Caco-2 (cell line): Measurements from ENCODE around the gene GALNS. TPM values are rescaled to one million over a fixed set of nuclear protein-coding genes. Genes with fewer than 3 reads are reported as not detected.
A peak's percentile ranks its signal among the peaks of the same experiment; 100 is the strongest.

Source experiments
- BruUV-seq: library from RNA; stranded (reverse); fragments of 400-500 nt; replicated peaks from 2 replicates; lab custom pipeline; 2021; lab: Mats Ljungman, UMichigan
- CTCF ChIA-PET: fragments of 300-600 bp; sonication (Branson Sonifier 250); formaldehyde crosslinking; loops from one replicate; lab custom pipeline; 2022; ENCODE audit warnings: antibody characterized with exemption; lab: Charles Lee
- POLR2A ChIA-PET: fragments of 300-600 bp; sonication (Branson Sonifier 250); formaldehyde crosslinking; loops from one replicate; lab custom pipeline; 2022; ENCODE audit warnings: antibody characterized with exemption; lab: Charles Lee
- DNase-seq, 2 experiments: peaks; one replicate each; pipeline versions ENCODE4 v3.0.0 to v3.0.0-alpha.2; 2020 to 2022
- H3K27me3 ChIP-seq: replicated peaks from 2 replicates; pipeline ENCODE4 v1.6.0; 2011; ENCODE audit warnings: low read length; ENCODE audit not compliant: control insufficient read depth, insufficient read depth
- H3K36me3 ChIP-seq: 2 replicates; pipeline ENCODE4 v1.5.1; 2011; ENCODE audit warnings: low read length; ENCODE audit not compliant: control insufficient read depth, insufficient read depth
- H3K4me1 ChIP-seq: fragments of 250-450 bp; sonication (Bioruptor Pico); 2 replicates; pipeline ENCODE4 v1.5.1; 2020; ENCODE audit warnings: mild to moderate bottlenecking
- H3K4me3 ChIP-seq: 2 replicates; pipeline ENCODE4 v1.5.1; 2011; ENCODE audit warnings: low read depth, mild to moderate bottlenecking, control low read depth, low read length
- H3K9me3 ChIP-seq: fragments of 250-450 bp; sonication (Bioruptor Pico); 2 replicates; pipeline ENCODE4 v1.5.1; 2020; ENCODE audit warnings: mild to moderate bottlenecking, moderate library complexity
- H3K27ac Mint-ChIP-seq: one replicate; pipeline ENCODE4 v1.8.0; 2022; ENCODE audit warnings: mixed read lengths; ENCODE audit not compliant: unreplicated experiment
- H3K27me3 Mint-ChIP-seq: one replicate; pipeline ENCODE4 v1.8.0; 2022; ENCODE audit warnings: mixed read lengths; ENCODE audit not compliant: insufficient read depth, unreplicated experiment
- H3K36me3 Mint-ChIP-seq: one replicate; pipeline ENCODE4 v1.8.0; 2022; ENCODE audit warnings: mild to moderate bottlenecking, mixed read lengths; ENCODE audit not compliant: insufficient read depth, unreplicated experiment
- H3K4me1 Mint-ChIP-seq: one replicate; pipeline ENCODE4 v1.8.0; 2022; ENCODE audit warnings: low read depth, mixed read lengths; ENCODE audit not compliant: unreplicated experiment
- H3K4me3 Mint-ChIP-seq: one replicate; pipeline ENCODE4 v1.8.0; 2022; ENCODE audit warnings: mild to moderate bottlenecking, moderate library complexity, mixed read lengths; ENCODE audit not compliant: unreplicated experiment
- H3K9me3 Mint-ChIP-seq: one replicate; pipeline ENCODE4 v1.8.0; 2022; ENCODE audit warnings: mixed read lengths; ENCODE audit not compliant: unreplicated experiment
- intact Hi-C: fragments of 100-400 bp; cut with micrococcal nuclease; formaldehyde crosslinking; loops from one replicate; pipeline ENCODE4 v1.10.0; 2022; ENCODE audit not compliant: unreplicated experiment
- total RNA-seq: library from RNA; stranded (reverse); gene quantifications from 2 replicates; pipeline ENCODE4 v1.2.3, GENCODE V29; 2022
- TF ChIP-seq, protein P1 (sequence below), 2 experiments: fragments of 200-600 bp in 1 of 2; IDR thresholded peaks; 1 replicate in 1 of 2; 2 replicates in 1 of 2; pipeline versions ENCODE4 v1.5.1 to v1.8.0; 2011 to 2022; ENCODE audit warnings: antibody characterized with exemption in 1 of 2, control low read depth in 1 of 2, inconsistent platforms in 1 of 2, low read depth in 1 of 2, low read length in 1 of 2, mild to moderate bottlenecking in 1 of 2, moderate library complexity in 1 of 2; ENCODE audit not compliant: insufficient read depth in 1 of 2, severe bottlenecking in 1 of 2, unreplicated experiment in 1 of 2

The GALNS gene
- total RNA-seq, 1 experiment from 2014 or later = 57.8 TPM

DNA sequence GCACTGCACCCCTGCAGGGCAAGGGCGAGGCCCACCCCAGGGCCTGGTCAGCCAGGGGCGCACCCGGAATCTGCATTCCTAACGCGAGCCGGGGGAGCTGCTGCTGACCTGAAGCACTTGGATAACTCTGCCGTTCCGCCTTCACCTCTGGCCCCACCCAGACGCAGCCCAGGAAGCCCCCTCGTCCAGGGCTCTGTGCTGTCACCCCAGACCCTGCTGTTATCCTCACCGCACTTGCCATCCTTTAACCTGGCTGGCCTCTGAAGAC, 23.0 kb upstream of the GALNS start:
- H3K27me3 ChIP-seq = no peaks in the 10 kb centered on the region; the same call in 1 of the 2 replicates
- Mint-ChIP-seq H3K4me1 (no peaks in the 10 kb centered on the region), H3K4me3 (no peak overlapping the region), H3K27ac (no peak overlapping the region), H3K36me3 (no peaks in the 10 kb centered on the region), H3K9me3 (no peaks in the 10 kb centered on the region), H3K27me3 (peaks cover 10% of the 10 kb centered on the region)
- intact Hi-C loops = no loop called here
- H3K4me1 ChIP-seq = peaks cover 18% of the 10 kb centered on the region
- H3K9me3 ChIP-seq = no peaks in the 10 kb centered on the region
- no TSS peak for BruUV-seq
- ChIA-PET POLR2A (no interaction called here), CTCF (interaction anchor here (0.5 to 1.5 kb wide), 2 partner anchors 8 to 21 kb away, joined by 3 to 4 read pairs; no protein-coding TSS in a partner anchor)
- TF ChIP-seq, protein P1, sequence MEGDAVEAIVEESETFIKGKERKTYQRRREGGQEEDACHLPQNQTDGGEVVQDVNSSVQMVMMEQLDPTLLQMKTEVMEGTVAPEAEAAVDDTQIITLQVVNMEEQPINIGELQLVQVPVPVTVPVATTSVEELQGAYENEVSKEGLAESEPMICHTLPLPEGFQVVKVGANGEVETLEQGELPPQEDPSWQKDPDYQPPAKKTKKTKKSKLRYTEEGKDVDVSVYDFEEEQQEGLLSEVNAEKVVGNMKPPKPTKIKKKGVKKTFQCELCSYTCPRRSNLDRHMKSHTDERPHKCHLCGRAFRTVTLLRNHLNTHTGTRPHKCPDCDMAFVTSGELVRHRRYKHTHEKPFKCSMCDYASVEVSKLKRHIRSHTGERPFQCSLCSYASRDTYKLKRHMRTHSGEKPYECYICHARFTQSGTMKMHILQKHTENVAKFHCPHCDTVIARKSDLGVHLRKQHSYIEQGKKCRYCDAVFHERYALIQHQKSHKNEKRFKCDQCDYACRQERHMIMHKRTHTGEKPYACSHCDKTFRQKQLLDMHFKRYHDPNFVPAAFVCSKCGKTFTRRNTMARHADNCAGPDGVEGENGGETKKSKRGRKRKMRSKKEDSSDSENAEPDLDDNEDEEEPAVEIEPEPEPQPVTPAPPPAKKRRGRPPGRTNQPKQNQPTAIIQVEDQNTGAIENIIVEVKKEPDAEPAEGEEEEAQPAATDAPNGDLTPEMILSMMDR (IDR thresholded peaks at IDR 0.05; ENCODE audit: insufficient read depth in 1 of 2, low read depth in 1 of 2, low read length in 1 of 2, severe bottlenecking in 1 of 2, unreplicated experiment in 1 of 2) = no peak
- H3K4me3 ChIP-seq = no peak overlapping the region
- no peak for DNase-seq
- no peaks in the 10 kb centered on the region for H3K36me3 ChIP-seq

DNA sequence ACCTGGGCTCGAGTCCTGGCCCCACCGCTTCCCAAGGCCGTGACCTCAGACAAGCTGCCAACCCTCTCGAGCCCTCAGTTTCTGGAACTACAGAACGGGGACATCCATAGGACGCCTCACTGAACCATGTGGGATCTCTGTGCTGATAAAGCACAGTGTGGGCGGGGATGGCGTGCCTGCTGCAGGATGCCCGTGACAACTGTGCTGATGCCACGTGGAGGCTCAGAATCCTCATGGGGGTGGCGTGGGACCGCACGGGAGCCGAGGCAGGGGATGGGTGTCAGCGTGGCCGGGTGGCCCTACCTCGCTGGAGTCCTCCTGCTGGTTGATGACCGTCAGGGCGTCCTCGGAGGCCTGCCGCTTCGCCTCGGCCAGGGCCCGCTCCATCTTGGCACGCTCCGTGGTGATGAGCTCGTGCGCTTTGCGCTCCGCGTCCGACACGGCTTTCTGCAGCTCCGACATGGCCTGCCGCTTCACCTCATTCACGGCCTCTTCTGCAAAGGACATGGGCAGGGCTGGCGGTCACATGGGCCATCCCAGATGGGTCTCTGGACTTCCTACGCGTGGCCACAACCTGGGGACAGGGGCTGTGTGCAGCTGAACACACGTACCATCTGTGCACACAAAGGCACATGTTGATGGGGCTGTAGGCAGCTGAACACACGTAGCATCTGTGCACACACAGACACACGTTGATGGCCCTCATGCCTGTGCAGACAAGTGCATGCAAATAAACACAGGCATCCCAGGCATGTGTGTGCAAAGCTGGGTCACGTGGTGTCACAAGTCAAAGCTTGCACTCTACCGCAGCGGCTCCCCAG, 22.4 kb upstream of the GALNS start:
- ChIA-PET CTCF (interaction anchor here (1.5 kb wide), 1 partner anchor 21 kb away, joined by 3 read pairs; no protein-coding TSS in a partner anchor), POLR2A (no interaction called here)
- Mint-ChIP-seq H3K27me3 (peaks cover 10% of the 10 kb centered on the region), H3K4me1 (no peaks in the 10 kb centered on the region), H3K9me3 (no peaks in the 10 kb centered on the region), H3K36me3 (no peaks in the 10 kb centered on the region), H3K4me3 (no peak overlapping the region), H3K27ac (no peak overlapping the region)
- Histone ChIP-seq H3K4me3 (no peak overlapping the region), H3K4me1 (peaks cover 18% of the 10 kb centered on the region), H3K9me3 (no peaks in the 10 kb centered on the region), H3K36me3 (no peaks in the 10 kb centered on the region), H3K27me3 (no peaks in the 10 kb centered on the region; the same call in 1 of the 2 replicates)
- peak in 1 of 2 experiments; percentile 37 for DNase-seq
- BruUV-seq = no TSS peak
- intact Hi-C loops = no loop called here
- TF ChIP-seq, protein P1 (IDR thresholded peaks at IDR 0.05; ENCODE audit: insufficient read depth in 1 of 2, low read depth in 1 of 2, low read length in 1 of 2, severe bottlenecking in 1 of 2, unreplicated experiment in 1 of 2) = no peak

DNA sequence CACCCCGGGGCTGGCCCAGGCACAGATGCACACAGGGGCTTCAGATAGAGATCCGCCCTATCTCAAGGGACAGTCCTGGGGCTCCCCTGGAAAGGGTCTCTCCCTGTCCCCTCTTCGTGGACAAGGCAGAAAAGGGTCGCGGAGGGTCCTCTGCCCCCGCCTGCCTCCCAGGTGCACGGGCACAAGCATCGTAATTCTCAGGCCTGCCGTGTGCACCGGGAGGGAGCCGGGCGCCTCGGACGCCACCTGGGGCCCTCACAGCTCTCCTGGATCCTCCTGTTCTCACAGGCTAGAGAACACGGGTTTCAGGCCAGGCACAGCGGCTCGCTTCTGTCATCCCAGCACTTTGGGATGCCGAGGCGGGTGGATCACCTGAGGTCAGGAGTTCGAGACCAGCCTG, 21.6 kb upstream of the GALNS start:
- no peaks in the 10 kb centered on the region; the same call in 1 of the 2 replicates for H3K27me3 ChIP-seq
- intact Hi-C loops = no loop called here

More for the DNA sequence above, 21.6 kb upstream of the GALNS start:
- TF ChIP-seq, protein P1 (IDR thresholded peaks at IDR 0.05; ENCODE audit: insufficient read depth in 1 of 2, low read depth in 1 of 2, low read length in 1 of 2, severe bottlenecking in 1 of 2, unreplicated experiment in 1 of 2) = no peak
- no peak overlapping the region for H3K27ac Mint-ChIP-seq
- H3K4me3 Mint-ChIP-seq = no peak overlapping the region
- H3K36me3 ChIP-seq = no peaks in the 10 kb centered on the region
- no peak overlapping the region for H3K4me3 ChIP-seq
- DNase-seq = no peak
- H3K9me3 Mint-ChIP-seq = no peaks in the 10 kb centered on the region
- no TSS peak for BruUV-seq
- H3K9me3 ChIP-seq = no peaks in the 10 kb centered on the region
- H3K4me1 ChIP-seq = peaks cover 18% of the 10 kb centered on the region
- ChIA-PET CTCF (no interaction called here), POLR2A (no interaction called here)
- H3K36me3 Mint-ChIP-seq = no peaks in the 10 kb centered on the region
- peaks cover 10% of the 10 kb centered on the region for H3K27me3 Mint-ChIP-seq
- H3K4me1 Mint-ChIP-seq = no peaks in the 10 kb centered on the region
